Uterus (tissue), 4 donors: ENCODE measurements around the gene PRAME. TPM values are rescaled to one million over a fixed set of nuclear protein-coding genes. Genes with fewer than 3 reads are reported as not detected.

Experiments used
- DNase-seq, 2 donors: peaks; one replicate each; pipeline ENCODE4 v3.0.0-alpha.2; 2019 to 2020
- H3K27ac ChIP-seq, 2 donors: fragments of 200-600 bp; sonication (generic); 1 replicate in 1 of 2; 2 replicates in 1 of 2; pipeline ENCODE4 v1.5.1; 2016 to 2018
- H3K27me3 ChIP-seq, 2 donors: fragments of 200-600 bp; sonication (generic); one replicate each; pipeline ENCODE4 v1.5.1; 2018 to 2019; ENCODE audit warnings: control low read depth in 1 of 2
- H3K36me3 ChIP-seq, 2 donors: fragments of 200-600 bp; sonication (generic); one replicate each; pipeline ENCODE4 v1.5.1; 2019; ENCODE audit warnings: control low read depth in 1 of 2
- H3K4me1 ChIP-seq, 2 donors: fragments of 200-600 bp; sonication (generic); one replicate each; pipeline ENCODE4 v1.5.1; 2018 to 2019; ENCODE audit warnings: control low read depth in 1 of 2
- H3K4me3 ChIP-seq, 2 donors: fragments of 200-600 bp; sonication (generic); 1 replicate in 1 of 2; 2 replicates in 1 of 2; pipeline ENCODE4 v1.5.1; 2018 to 2019; ENCODE audit warnings: mild to moderate bottlenecking in 1 of 2
- H3K9me3 ChIP-seq, 2 donors: fragments of 200-600 bp; sonication (generic); one replicate each; pipeline ENCODE4 v1.5.1; 2019; ENCODE audit warnings: control low read depth in 1 of 2
- CTCF ChIP-seq, 4 experiments: fragments of 200-600 bp in 2 of 4; fragments of 450-650 bp in 2 of 4; sonication (generic) in 2 of 4; IDR thresholded peaks; one replicate each; pipeline ENCODE4 v1.5.1; 2016 to 2019; ENCODE audit warnings: antibody characterized with exemption in 4 of 4, mild to moderate bottlenecking in 2 of 4, moderate library complexity in 1 of 4
- POLR2A ChIP-seq, 2 donors: fragments of 450-650 bp; IDR thresholded peaks; one replicate each; pipeline ENCODE4 v1.6.1; 2016; ENCODE audit warnings: antibody characterized with exemption in 2 of 2, mild to moderate bottlenecking in 1 of 2, moderate library complexity in 1 of 2
- intact Hi-C: fragments of 100-400 bp; cut with DNase I; formaldehyde crosslinking; loops from one replicate; pipeline ENCODE4 v1.15.1; 2023; ENCODE audit warnings: low total_unique reads
- total RNA-seq, 4 donors: library from RNA; depleted of rRNA in 3 of 4; stranded (reverse); fragments of >200 nt in 3 of 4; gene quantifications; one replicate each; pipeline versions ENCODE4 v1.1.0 to v1.2.4, GENCODE V29; 2014 to 2023
- donor health status: DM: yes; HTN: yes; CAD: no.

Gene PRAME
- total RNA-seq, 4 donors from 2014 or later, result 0.41 to 1.3 TPM; not detected in 2

GRCh38 chr22:22527312-22527711, 31.8 kb downstream of the PRAME start:
- Histone ChIP-seq H3K27me3 (no peaks in the 10 kb centered on the region), H3K36me3 (no peaks in the 10 kb centered on the region), H3K4me1 (no peaks in the 10 kb centered on the region), H3K4me3 (no peak overlapping the region), H3K27ac (no peak overlapping the region), H3K9me3 (no peaks in the 10 kb centered on the region)
- TF ChIP-seq POLR2A (IDR thresholded peaks at IDR 0.05) (no peak), CTCF (IDR thresholded peaks at IDR 0.05) (no peak)
- no peak for DNase-seq
- intact Hi-C loops, result no loop called here

- Histone ChIP-seq H3K36me3 (no peaks in the 10 kb centered on the region), H3K4me1 (no peaks in the 10 kb centered on the region), H3K27me3 (no peaks in the 10 kb centered on the region), H3K4me3 (no peak overlapping the region), H3K27ac (no peak overlapping the region), H3K9me3 (no peaks in the 10 kb centered on the region)
- no peak for DNase-seq
- intact Hi-C loops, result no loop called here
- TF ChIP-seq CTCF (IDR thresholded peaks at IDR 0.05), result no peak
- TF ChIP-seq POLR2A (IDR thresholded peaks at IDR 0.05), result no peak
Measured at GRCh38 chr22:22526125-22526912, 32.7 kb downstream of the PRAME start.

- H3K27me3 ChIP-seq, result no peaks in the 10 kb centered on the region
- no peak for DNase-seq
- no peaks in the 10 kb centered on the region for H3K4me1 ChIP-seq
- H3K36me3 ChIP-seq, result no peaks in the 10 kb centered on the region
- H3K4me3 ChIP-seq, result no peak overlapping the region
- intact Hi-C loops, result no loop called here
- no peaks in the 10 kb centered on the region for H3K9me3 ChIP-seq
- no peak overlapping the region for H3K27ac ChIP-seq
- no peak for TF ChIP-seq POLR2A (IDR thresholded peaks at IDR 0.05)
- TF ChIP-seq CTCF (IDR thresholded peaks at IDR 0.05), result no peak
Measured at GRCh38 chr22:22523494-22523893, 35.6 kb downstream of the PRAME start.

GRCh38 chr22:22521631-22522030, 37.4 kb downstream of the PRAME start:
- Histone ChIP-seq H3K36me3 (no peaks in the 10 kb centered on the region), H3K9me3 (no peaks in the 10 kb centered on the region), H3K27me3 (no peaks in the 10 kb centered on the region), H3K4me3 (no peak overlapping the region), H3K27ac (no peak overlapping the region), H3K4me1 (no peaks in the 10 kb centered on the region)
- intact Hi-C loops, result no loop called here
- no peak for TF ChIP-seq POLR2A (IDR thresholded peaks at IDR 0.05)
- no peak for TF ChIP-seq CTCF (IDR thresholded peaks at IDR 0.05)
- DNase-seq, result no peak

DNA sequence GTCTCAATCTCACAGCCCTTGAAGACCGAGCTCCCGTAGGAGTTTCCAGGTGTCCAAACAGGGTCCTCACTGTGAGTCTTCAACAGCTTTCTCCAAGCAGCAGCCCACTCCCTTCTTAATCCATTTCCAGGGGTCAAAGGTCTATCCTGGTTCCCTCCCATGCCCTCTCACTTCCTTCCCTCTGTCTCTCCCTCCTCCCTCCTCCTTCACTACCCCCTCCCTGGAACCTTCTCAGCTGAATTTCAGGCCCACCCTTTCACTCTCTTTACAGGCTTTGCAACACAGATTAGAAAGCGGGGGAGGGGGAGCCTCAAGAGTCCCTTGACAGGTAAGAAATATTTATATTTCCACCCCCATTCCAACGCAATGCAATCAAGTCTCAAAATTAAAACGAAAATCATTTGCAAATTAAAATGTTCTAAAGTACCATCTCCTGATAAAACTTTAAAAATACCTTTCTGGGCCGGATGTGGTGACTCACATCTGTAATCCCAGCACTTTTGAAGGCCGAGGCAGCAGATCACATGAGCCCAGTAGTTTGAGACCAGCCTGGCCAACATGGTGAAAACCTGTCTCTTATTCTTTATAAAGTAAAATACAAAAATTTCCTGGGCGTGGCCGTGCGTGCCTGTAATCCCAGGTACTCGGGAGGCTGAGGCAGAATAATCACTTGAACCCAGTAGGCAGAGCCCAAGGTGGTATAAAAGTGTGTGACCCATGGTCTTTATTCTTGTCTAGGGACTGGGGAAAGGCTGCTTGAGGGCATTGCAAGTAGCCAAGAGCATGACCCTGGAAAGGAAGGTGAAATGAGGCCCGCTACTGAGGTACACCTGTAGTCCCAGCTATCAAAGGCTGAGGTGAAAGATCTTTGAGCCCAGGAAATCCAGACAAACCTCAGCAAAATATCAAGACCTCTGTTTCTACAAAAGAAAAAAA, 38.1 kb downstream of the PRAME start:
- no peaks in the 10 kb centered on the region for H3K9me3 ChIP-seq
- H3K4me3 ChIP-seq, result no peak overlapping the region
- H3K27ac ChIP-seq, result no peak overlapping the region
- intact Hi-C loops, result no loop called here
- H3K27me3 ChIP-seq, result no peaks in the 10 kb centered on the region
- no peak for TF ChIP-seq CTCF (IDR thresholded peaks at IDR 0.05)
- no peak for TF ChIP-seq POLR2A (IDR thresholded peaks at IDR 0.05)
- no peak for DNase-seq
- H3K36me3 ChIP-seq, result no peaks in the 10 kb centered on the region
- H3K4me1 ChIP-seq, result no peaks in the 10 kb centered on the region
